Left lung (tissue), 10 donors: ENCODE measurements around the gene TMEM100. TPM values are rescaled to one million over a fixed set of nuclear protein-coding genes. Genes with fewer than 3 reads are reported as not detected.

ENCODE experiments used
- ATAC-seq: fragments of 200-7000 bp; cut with Tn5 transposase; one replicate; pipeline ENCODE4 v1.9.1; 2020; ENCODE audit warnings: moderate library complexity
- DNase-seq, 4 donors: peaks; one replicate each; pipeline ENCODE4 v3.0.0-alpha.2; 2013 to 2020
- H3K27ac ChIP-seq, 2 donors: fragments of 200-600 bp; sonication (generic) in 1 of 2; one replicate each; pipeline versions ENCODE4 v1.5.0 to v1.8.0; 2020 to 2021
- H3K27me3 ChIP-seq, 2 donors: fragments of 200-600 bp; sonication (generic) in 1 of 2; one replicate each; pipeline versions ENCODE4 v1.5.0 to v1.8.0; 2020 to 2021
- H3K36me3 ChIP-seq, 2 donors: fragments of 200-600 bp; sonication (generic) in 1 of 2; one replicate each; pipeline versions ENCODE4 v1.5.0 to v1.8.0; 2020 to 2021
- H3K4me1 ChIP-seq, 2 donors: fragments of 200-600 bp; one replicate each; pipeline ENCODE4 v1.8.0; 2021
- H3K4me3 ChIP-seq, 2 donors: fragments of 200-600 bp; sonication (generic) in 1 of 2; one replicate each; pipeline versions ENCODE4 v1.5.0 to v1.8.0; 2020 to 2021; ENCODE audit warnings: mild to moderate bottlenecking in 1 of 2
- H3K9me3 ChIP-seq, 2 donors: fragments of 200-600 bp; sonication (generic) in 1 of 2; one replicate each; pipeline versions ENCODE4 v1.5.0 to v1.8.0; 2020 to 2021
- CTCF ChIP-seq, 2 donors: fragments of 200-600 bp; sonication (generic) in 1 of 2; IDR thresholded peaks; one replicate each; pipeline versions ENCODE4 v1.5.0 to v1.8.0; 2021; ENCODE audit warnings: antibody characterized with exemption in 2 of 2
- intact Hi-C, 2 donors: fragments of 100-400 bp; cut with DNase I; formaldehyde crosslinking; loops; one replicate each; pipeline versions ENCODE4 v1.11.2 to v1.14.2; 2022
- polyA plus RNA-seq, 6 donors: library from polyadenylated mRNA; unstranded; fragments of 120-200 nt; gene quantifications; one replicate each; pipeline ENCODE4 v1.2.1, GENCODE V29; 2013; ENCODE audit not compliant: insufficient read length in 6 of 6
- total RNA-seq, 2 donors: library from RNA; stranded (reverse); fragmentation: NEBNext Ultra II Directional; extraction: Animal tissue kit (Norgen Biotek cat#: 25700); gene quantifications; one replicate each; pipeline ENCODE4 v1.2.1, GENCODE V29; 2021
- donor health status: DM: no; HTN: yes; CAD: no.
- donor health status: DM: no; HTN: no; CAD: no.

The TMEM100 gene
- total and polyA plus RNA-seq, 8 donors, result 18.6 to 164 (median 37.0) TPM

- H3K27me3 ChIP-seq, result no peaks in the 10 kb centered on the region
- H3K27ac ChIP-seq, result peak overlapping the region in 1 of 2 donors; percentile 39
- peaks cover 0 to 58% of the 10 kb centered on the region in 2 donors for H3K36me3 ChIP-seq
- DNase-seq (peak in 1 of 4 donors; percentile 39), ATAC-seq (peak; percentile 66)
- H3K4me3 ChIP-seq, result no peak overlapping the region
- H3K9me3 ChIP-seq, result no peaks in the 10 kb centered on the region
- TF ChIP-seq CTCF (IDR thresholded peaks at IDR 0.05), result no peak
- intact Hi-C loops, result no loop called here
- peaks cover 5 to 18% of the 10 kb centered on the region in 2 donors for H3K4me1 ChIP-seq
These were observed 46.9 kb upstream of the TMEM100 start for GRCh38 chr17:55769625-55770000.

DNA sequence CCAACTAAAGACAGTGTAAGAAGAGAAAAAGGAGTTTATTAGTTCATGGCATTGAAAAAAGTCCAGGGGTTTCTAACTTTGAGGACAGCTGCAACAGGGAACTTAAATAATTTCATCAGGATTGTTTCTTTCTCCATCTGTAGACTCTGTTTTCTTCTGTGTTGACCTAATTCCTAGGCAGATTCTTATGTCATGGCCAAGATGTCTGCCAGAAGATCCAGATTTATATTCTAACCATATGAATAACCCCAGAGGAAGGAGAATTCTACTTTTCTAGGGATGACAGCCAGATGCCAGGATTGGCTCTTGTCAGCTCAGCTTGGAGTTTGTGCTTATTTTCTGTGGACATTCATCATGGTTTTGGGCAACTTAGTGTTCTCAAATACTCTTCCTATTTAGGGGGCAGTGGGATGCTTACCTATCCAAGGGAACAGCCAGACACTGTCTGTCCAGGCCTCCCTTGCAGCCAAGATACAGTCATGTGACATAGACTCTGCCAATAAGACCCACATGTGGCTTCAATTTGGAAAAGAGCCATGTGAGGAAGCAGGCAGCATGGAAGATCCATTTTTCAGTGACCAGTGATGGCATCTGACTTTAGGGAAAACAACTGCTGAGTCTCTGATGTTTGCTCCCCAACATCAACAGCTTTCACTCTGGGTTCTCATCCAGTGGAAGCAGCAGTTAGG lies 46.4 kb upstream of the TMEM100 start:
- DNase-seq, result no peak
- Histone ChIP-seq H3K4me3 (no peak overlapping the region), H3K27ac (peak overlapping the region in 1 of 2 donors; percentile 39), H3K9me3 (no peaks in the 10 kb centered on the region), H3K36me3 (peaks cover 0 to 54% of the 10 kb centered on the region in 2 donors), H3K4me1 (peaks cover 5 to 23% of the 10 kb centered on the region in 2 donors), H3K27me3 (no peaks in the 10 kb centered on the region)
- TF ChIP-seq CTCF (IDR thresholded peaks at IDR 0.05), result no peak
- no peak for ATAC-seq
- intact Hi-C loops, result no loop called here

GRCh38 chr17:55765472-55765871 lies 42.8 kb upstream of the TMEM100 start:
- Histone ChIP-seq H3K4me1 (peaks cover 10 to 35% of the 10 kb centered on the region in 2 donors), H3K36me3 (peaks cover 0 to 20% of the 10 kb centered on the region in 2 donors), H3K27me3 (no peaks in the 10 kb centered on the region), H3K27ac (no peak overlapping the region), H3K9me3 (no peaks in the 10 kb centered on the region), H3K4me3 (no peak overlapping the region)
- TF ChIP-seq CTCF (IDR thresholded peaks at IDR 0.05), result no peak
- intact Hi-C loops, result no loop called here
- no peak for DNase-seq
- no peak for ATAC-seq

DNA sequence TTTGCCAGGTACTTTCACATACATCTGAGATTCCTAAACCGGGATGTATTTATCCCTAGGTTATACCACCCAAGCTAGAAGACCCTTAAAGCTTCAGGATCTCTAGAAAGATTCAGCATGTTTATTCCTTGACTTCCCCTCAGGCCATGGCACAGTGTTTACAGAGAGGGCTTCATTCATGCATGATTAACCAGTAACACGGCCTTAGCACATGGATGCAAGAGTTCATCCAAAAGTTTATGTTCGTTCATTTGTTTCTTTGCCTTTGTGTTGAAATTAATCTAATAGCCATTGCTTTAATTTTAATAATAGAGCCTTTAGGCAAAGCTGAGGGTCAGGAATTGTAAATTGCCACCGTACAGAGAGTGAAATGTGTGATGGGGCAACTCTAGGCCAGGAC lies 41.9 kb upstream of the TMEM100 start:
- no peak for TF ChIP-seq CTCF (IDR thresholded peaks at IDR 0.05)
- intact Hi-C loops, result no loop called here
- no peak overlapping the region for H3K4me3 ChIP-seq
- peaks cover 5 to 34% of the 10 kb centered on the region in 2 donors for H3K4me1 ChIP-seq
- no peak for DNase-seq
- H3K27ac ChIP-seq, result peak overlapping the region in 1 of 2 donors; percentile 69
- peaks cover 0 to 20% of the 10 kb centered on the region in 2 donors for H3K36me3 ChIP-seq
- ATAC-seq, result no peak
- no peaks in the 10 kb centered on the region for H3K27me3 ChIP-seq
- no peaks in the 10 kb centered on the region for H3K9me3 ChIP-seq

- TF ChIP-seq CTCF (IDR thresholded peaks at IDR 0.05), result no peak
- intact Hi-C loops, result no loop called here
- H3K36me3 ChIP-seq, result peaks cover 0 to 14% of the 10 kb centered on the region in 2 donors
- DNase-seq, result no peak
- H3K9me3 ChIP-seq, result no peaks in the 10 kb centered on the region
- no peak for ATAC-seq
- H3K27me3 ChIP-seq, result no peaks in the 10 kb centered on the region
- H3K27ac ChIP-seq, result peak overlapping the region in 1 of 2 donors; percentile 69
- H3K4me1 ChIP-seq, result peaks cover 5 to 27% of the 10 kb centered on the region in 2 donors
- H3K4me3 ChIP-seq, result no peak overlapping the region
These were observed 41.2 kb upstream of the TMEM100 start for GRCh38 chr17:55763856-55764255.
